CD4-positive, alpha-beta T cell treated with Interleukin-6 for 4 hours (primary cell): ENCODE results near the gene NIP7.
"Not testable (repeated sequence)": the region's sequence is repeated elsewhere in the genome, so short reads cannot be mapped to it uniquely, and the experiment has no call there.

ENCODE experiments used
- DNase-seq: peaks from one replicate; pipeline ENCODE4 v3.0.0-alpha.2; 2020; ENCODE audit warnings: mixed read lengths

NIP7 gene

GRCh38 chr16:69348222-69348621 lies 8.7 kb downstream of the NIP7 start:
- no peak for DNase-seq

- DNase-seq = no peak
Measured at GRCh38 chr16:69349536-69349935, 10.0 kb downstream of the NIP7 start.

GRCh38 chr16:69350536-69351133 lies 11.1 kb downstream of the NIP7 start:
- no peak for DNase-seq

- DNase-seq = no peak
Measured at GRCh38 chr16:69351309-69352027, 11.9 kb downstream of the NIP7 start, which contains the start of gene TMED6. TMED6 (minus strand) TSS chr16:69351786; CDS start chr16:69351753, 33 bp downstream.

GRCh38 chr16:69360070-69360469 lies 20.5 kb downstream of the NIP7 start:
- DNase-seq = not testable (repeated sequence)

GRCh38 chr16:69363281-69363717 lies 23.7 kb downstream of the NIP7 start:
- no peak for DNase-seq

- no peak for DNase-seq
Measured at GRCh38 chr16:69364088-69364487, 24.5 kb downstream of the NIP7 start.

- DNase-seq = no peak
Measured at GRCh38 chr16:69365901-69366300, 26.3 kb downstream of the NIP7 start.

GRCh38 chr16:69366431-69366830 lies 26.9 kb downstream of the NIP7 start:
- DNase-seq = no peak

GRCh38 chr16:69367980-69368379 lies 28.4 kb downstream of the NIP7 start:
- DNase-seq = no peak

GRCh38 chr16:69368866-69369265 lies 29.3 kb downstream of the NIP7 start:
- no peak for DNase-seq

- DNase-seq = no peak
Measured at GRCh38 chr16:69371564-69371963, 32.0 kb downstream of the NIP7 start.

GRCh38 chr16:69373019-69373418 lies 33.4 kb downstream of the NIP7 start:
- DNase-seq = no peak

- no peak for DNase-seq
Measured at GRCh38 chr16:69376393-69377059, 37.0 kb downstream of the NIP7 start.

GRCh38 chr16:69378036-69378435 lies 38.5 kb downstream of the NIP7 start:
- DNase-seq = no peak

- DNase-seq = no peak
Measured at GRCh38 chr16:69378760-69379159, 39.2 kb downstream of the NIP7 start.

GRCh38 chr16:69381231-69381630 lies 41.7 kb downstream of the NIP7 start:
- no peak for DNase-seq

- no peak for DNase-seq
Measured at GRCh38 chr16:69382421-69382820, 42.8 kb downstream of the NIP7 start.

- no peak for DNase-seq
Measured at GRCh38 chr16:69384974-69385373, 45.4 kb downstream of the NIP7 start.

- no peak for DNase-seq
Measured at GRCh38 chr16:69386596-69386995, 47.0 kb downstream of the NIP7 start.
